ENCODE data around the gene METTL17.

- TF ChIP-seq, protein P1, sequence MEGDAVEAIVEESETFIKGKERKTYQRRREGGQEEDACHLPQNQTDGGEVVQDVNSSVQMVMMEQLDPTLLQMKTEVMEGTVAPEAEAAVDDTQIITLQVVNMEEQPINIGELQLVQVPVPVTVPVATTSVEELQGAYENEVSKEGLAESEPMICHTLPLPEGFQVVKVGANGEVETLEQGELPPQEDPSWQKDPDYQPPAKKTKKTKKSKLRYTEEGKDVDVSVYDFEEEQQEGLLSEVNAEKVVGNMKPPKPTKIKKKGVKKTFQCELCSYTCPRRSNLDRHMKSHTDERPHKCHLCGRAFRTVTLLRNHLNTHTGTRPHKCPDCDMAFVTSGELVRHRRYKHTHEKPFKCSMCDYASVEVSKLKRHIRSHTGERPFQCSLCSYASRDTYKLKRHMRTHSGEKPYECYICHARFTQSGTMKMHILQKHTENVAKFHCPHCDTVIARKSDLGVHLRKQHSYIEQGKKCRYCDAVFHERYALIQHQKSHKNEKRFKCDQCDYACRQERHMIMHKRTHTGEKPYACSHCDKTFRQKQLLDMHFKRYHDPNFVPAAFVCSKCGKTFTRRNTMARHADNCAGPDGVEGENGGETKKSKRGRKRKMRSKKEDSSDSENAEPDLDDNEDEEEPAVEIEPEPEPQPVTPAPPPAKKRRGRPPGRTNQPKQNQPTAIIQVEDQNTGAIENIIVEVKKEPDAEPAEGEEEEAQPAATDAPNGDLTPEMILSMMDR (IDR thresholded peaks at IDR 0.05) = no peak
- TF ChIP-seq ZNF423 (CRISPR knock-in tag; IDR thresholded peaks at IDR 0.05) (no peak), GABPB1 (CRISPR knock-in tag; IDR thresholded peaks at IDR 0.05) (no peak)
- TF ChIP-seq, protein P2, sequence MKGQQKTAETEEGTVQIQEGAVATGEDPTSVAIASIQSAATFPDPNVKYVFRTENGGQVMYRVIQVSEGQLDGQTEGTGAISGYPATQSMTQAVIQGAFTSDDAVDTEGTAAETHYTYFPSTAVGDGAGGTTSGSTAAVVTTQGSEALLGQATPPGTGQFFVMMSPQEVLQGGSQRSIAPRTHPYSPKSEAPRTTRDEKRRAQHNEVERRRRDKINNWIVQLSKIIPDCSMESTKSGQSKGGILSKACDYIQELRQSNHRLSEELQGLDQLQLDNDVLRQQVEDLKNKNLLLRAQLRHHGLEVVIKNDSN (CRISPR knock-in tag; IDR thresholded peaks at IDR 0.05) = no peak
- TF ChIP-seq, protein P3, sequence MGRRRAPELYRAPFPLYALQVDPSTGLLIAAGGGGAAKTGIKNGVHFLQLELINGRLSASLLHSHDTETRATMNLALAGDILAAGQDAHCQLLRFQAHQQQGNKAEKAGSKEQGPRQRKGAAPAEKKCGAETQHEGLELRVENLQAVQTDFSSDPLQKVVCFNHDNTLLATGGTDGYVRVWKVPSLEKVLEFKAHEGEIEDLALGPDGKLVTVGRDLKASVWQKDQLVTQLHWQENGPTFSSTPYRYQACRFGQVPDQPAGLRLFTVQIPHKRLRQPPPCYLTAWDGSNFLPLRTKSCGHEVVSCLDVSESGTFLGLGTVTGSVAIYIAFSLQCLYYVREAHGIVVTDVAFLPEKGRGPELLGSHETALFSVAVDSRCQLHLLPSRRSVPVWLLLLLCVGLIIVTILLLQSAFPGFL (CRISPR knock-in tag; IDR thresholded peaks at IDR 0.05; ENCODE audit: borderline replicate concordance) = no peak
Observed at GRCh38 chr14:21018286-21018685, 28.5 kb downstream of the METTL17 start.

Data from WTC11 (cell line).